SU-DHL-6 (cell line): ENCODE measurements around the gene TBC1D22A.

ENCODE experiments used
- H2AFZ ChIP-seq: fragments of 200-600 bp; sonication (generic); 2 replicates; pipeline ENCODE4 v1.6.1; 2014; ENCODE audit warnings: low read depth, mild to moderate bottlenecking, moderate library complexity, mixed read lengths, antibody characterized with exemption, low read length; ENCODE audit not compliant: severe bottlenecking
- H3F3A ChIP-seq: fragments of 200-600 bp; shearing (Covaris generic); 2 replicates; pipeline ENCODE4 v1.6.0; 2016; ENCODE audit warnings: antibody characterized with exemption, mild to moderate bottlenecking; ENCODE audit not compliant: insufficient read depth
- H3K27ac ChIP-seq: fragments of 200-600 bp; sonication (generic); 2 replicates; pipeline ENCODE4 v1.5.1; 2016; ENCODE audit warnings: low read depth, mild to moderate bottlenecking, low read length, moderate library complexity, mixed read lengths
- H3K27me3 ChIP-seq: fragments of 200-600 bp; sonication (generic), shearing (Covaris generic); 2 replicates; pipeline ENCODE4 v1.6.0; 2014; ENCODE audit warnings: mild to moderate bottlenecking, low read length
- H3K36me3 ChIP-seq: fragments of 200-600 bp; sonication (generic); 2 replicates; pipeline ENCODE4 v1.6.1; 2014; ENCODE audit warnings: mild to moderate bottlenecking, low read length, mixed read lengths
- H3K4me2 ChIP-seq: fragments of 300-600, 200-600 bp; shearing (Covaris generic), sonication (generic); 2 replicates; pipeline ENCODE4 v1.6.0; 2014; ENCODE audit warnings: low read length, low read depth, mild to moderate bottlenecking; ENCODE audit not compliant: poor library complexity, severe bottlenecking
- H3K4me3 ChIP-seq: fragments of 200-600 bp; sonication (generic); 2 replicates; pipeline ENCODE4 v1.5.1; 2014; ENCODE audit warnings: antibody characterized with exemption, low read length, mild to moderate bottlenecking, mixed read lengths; ENCODE audit not compliant: insufficient read depth, poor library complexity, severe bottlenecking
- H3K79me2 ChIP-seq: fragments of 200-600 bp; sonication (generic); 2 replicates; pipeline ENCODE4 v1.6.1; 2014; ENCODE audit warnings: mild to moderate bottlenecking, low read length, moderate library complexity; ENCODE audit not compliant: insufficient read depth
- H3K9ac ChIP-seq: fragments of 200-600 bp; sonication (generic); 2 replicates; pipeline ENCODE4 v1.7.0; 2014; ENCODE audit warnings: mild to moderate bottlenecking, low read length
- H3K9me2 ChIP-seq: fragments of 200-600 bp; sonication (generic); replicated peaks from 2 replicates; pipeline ENCODE4 v1.6.1; 2014; ENCODE audit warnings: low read length; ENCODE audit not compliant: insufficient read depth
- H3K9me3 ChIP-seq: fragments of 200-600 bp; sonication (generic); 2 replicates; pipeline ENCODE4 v1.6.1; 2014; ENCODE audit warnings: low read length, mixed read lengths; ENCODE audit not compliant: insufficient read depth
- H4K20me1 ChIP-seq: fragments of 200-600 bp; sonication (generic); 2 replicates; pipeline ENCODE4 v1.6.1; 2014; ENCODE audit warnings: low read depth, mild to moderate bottlenecking, antibody characterized with exemption, low read length, moderate library complexity, mixed read lengths
- CTCF ChIP-seq: fragments of 200-600 bp; sonication (generic); IDR thresholded peaks from one replicate; pipeline ENCODE4 v1.5.1; 2017; ENCODE audit warnings: antibody characterized with exemption, mild to moderate bottlenecking, low read length, moderate library complexity; ENCODE audit not compliant: insufficient read depth, poor library complexity, severe bottlenecking
- EZH2phosphoT487 ChIP-seq: fragments of 200-600 bp; sonication (generic), shearing (Covaris generic); conservative IDR thresholded peaks from 2 replicates; pipeline ENCODE4 v1.6.1; 2018; ENCODE audit warnings: mild to moderate bottlenecking, antibody characterized with exemption, low read length, moderate library complexity, mixed read lengths

The TBC1D22A gene

GRCh38 chr22:46892866-46893265 is 130.4 kb downstream of the TBC1D22A start:
- Histone ChIP-seq H2AFZ (no peak overlapping the region), H3K79me2 (peaks cover 6% of the 10 kb centered on the region; the same call in 1 of the 2 replicates), H3K36me3 (peaks cover 4% of the 10 kb centered on the region; the same call in 1 of the 2 replicates), H3K4me2 (no peak overlapping the region), H3K9me3 (no peaks in the 10 kb centered on the region), H3K4me3 (no peak overlapping the region), H3K9ac (no peak overlapping the region), H3F3A (no peaks in the 10 kb centered on the region; the same call in 1 of the 2 replicates), H3K27me3 (no peaks in the 10 kb centered on the region), H3K27ac (no peak overlapping the region), H4K20me1 (no peaks in the 10 kb centered on the region; the same call in 1 of the 2 replicates), H3K9me2 (no peaks in the 10 kb centered on the region)
- TF ChIP-seq EZH2phosphoT487 (no peak), CTCF (no peak)

GRCh38 chr22:46893281-46894020 is 131.0 kb downstream of the TBC1D22A start:
- Histone ChIP-seq H2AFZ (no peak overlapping the region), H3K27me3 (no peaks in the 10 kb centered on the region), H3K79me2 (peaks cover 6% of the 10 kb centered on the region; the same call in 1 of the 2 replicates), H3F3A (no peaks in the 10 kb centered on the region; the same call in 1 of the 2 replicates), H3K4me2 (no peak overlapping the region), H3K27ac (no peak overlapping the region), H3K36me3 (peaks cover 4% of the 10 kb centered on the region; the same call in 1 of the 2 replicates), H3K4me3 (no peak overlapping the region), H3K9ac (no peak overlapping the region), H4K20me1 (no peaks in the 10 kb centered on the region; the same call in 1 of the 2 replicates), H3K9me3 (no peaks in the 10 kb centered on the region), H3K9me2 (no peaks in the 10 kb centered on the region)
- no peak for TF ChIP-seq CTCF

- H3K9ac ChIP-seq = no peak overlapping the region
- H3K9me3 ChIP-seq = no peaks in the 10 kb centered on the region
- no peaks in the 10 kb centered on the region; the same call in 1 of the 2 replicates for H3F3A ChIP-seq
- H2AFZ ChIP-seq = no peak overlapping the region
- peaks cover 4% of the 10 kb centered on the region; the same call in 1 of the 2 replicates for H3K36me3 ChIP-seq
- H4K20me1 ChIP-seq = no peaks in the 10 kb centered on the region; the same call in 1 of the 2 replicates
- no peak for TF ChIP-seq EZH2phosphoT487
- TF ChIP-seq CTCF = no peak
- H3K4me2 ChIP-seq = no peak overlapping the region
- H3K9me2 ChIP-seq = no peaks in the 10 kb centered on the region
- H3K4me3 ChIP-seq = no peak overlapping the region
- H3K27me3 ChIP-seq = no peaks in the 10 kb centered on the region
- no peak overlapping the region for H3K27ac ChIP-seq
- H3K79me2 ChIP-seq = peaks cover 3% of the 10 kb centered on the region; the same call in 1 of the 2 replicates
These were observed 131.7 kb downstream of the TBC1D22A start for GRCh38 chr22:46894081-46894671.
